ENCODE results near the gene MAP3K4.

MAP3K4 gene

GRCh38 chr6:160991406-160992060 is at the start of gene MAP3K4:
Gene MAP3K4, plus strand, starts transcription at chr6:160991769. Its CDS starts 163 bp downstream, at chr6:160991932.
- no peak for TF ChIP-seq CTCF (conservative IDR thresholded peaks at IDR 0.05)
- H3K27ac ChIP-seq = peak within 1 kb of the TSS; percentile 93

GRCh38 chr6:160943997-160944396 is 47.6 kb upstream of the MAP3K4 start:
- TF ChIP-seq CTCF (conservative IDR thresholded peaks at IDR 0.05) = no peak

GRCh38 chr6:160945516-160946177 is 45.9 kb upstream of the MAP3K4 start:
- TF ChIP-seq CTCF (conservative IDR thresholded peaks at IDR 0.05) = no peak

More at GRCh38 chr6:160943997-160944396, 47.6 kb upstream of the MAP3K4 start:
- no peak overlapping the region for H3K27ac ChIP-seq

GRCh38 chr6:160949531-160949930 is 42.0 kb upstream of the MAP3K4 start:
- no peak for TF ChIP-seq CTCF (conservative IDR thresholded peaks at IDR 0.05)
- H3K27ac ChIP-seq = no peak overlapping the region

More at GRCh38 chr6:160945516-160946177, 45.9 kb upstream of the MAP3K4 start:
- no peak overlapping the region for H3K27ac ChIP-seq

GRCh38 chr6:160950507-160950906 is 41.1 kb upstream of the MAP3K4 start:
- no peak for TF ChIP-seq CTCF (conservative IDR thresholded peaks at IDR 0.05)
- H3K27ac ChIP-seq = peak overlapping the region; percentile 2; the same call in 1 of the 2 replicates

GRCh38 chr6:160951187-160952030 is 40.2 kb upstream of the MAP3K4 start:
- no peak for TF ChIP-seq CTCF (conservative IDR thresholded peaks at IDR 0.05)
- H3K27ac ChIP-seq = no peak overlapping the region; the same call in 1 of the 2 replicates

Measured in VCaP (cell line).